RWPE1 (cell line): Measurements from ENCODE around the gene DYNC2H1.

Experiments used
- CTCF ChIA-PET: fragments of 350-600 bp; sonication (Branson Sonifier 250); formaldehyde crosslinking; extraction: SDS; loops from one replicate; lab custom pipeline; 2021; lab: Yijun Ruan, JAX
- POLR2A ChIA-PET: fragments of 400-600 bp; formaldehyde crosslinking; extraction: SDS; loops from one replicate; lab custom pipeline; 2020; ENCODE audit warnings: antibody characterized with exemption; ENCODE audit not compliant: low non-redundant PET; lab: Yijun Ruan, JAX
- DNase-seq: peaks from one replicate; pipeline ENCODE4 v3.0.0; 2012; ENCODE audit warnings: low spot score
- H3K27ac ChIP-seq: fragments of 450-650 bp; 2 replicates; pipeline ENCODE4 v1.5.1; 2017
- CTCF ChIP-seq: fragments of 450-650 bp; conservative IDR thresholded peaks from 2 replicates; pipeline ENCODE4 v1.5.1; 2017; ENCODE audit warnings: low read depth, mild to moderate bottlenecking

DYNC2H1 gene

GRCh38 chr11:103241574-103241973 lies 132.3 kb downstream of the DYNC2H1 start:
- H3K27ac ChIP-seq: no peak overlapping the region
- TF ChIP-seq CTCF: no peak
- DNase-seq: no peak
- CTCF ChIA-PET: no interaction called here
- POLR2A ChIA-PET: no interaction called here

- TF ChIP-seq CTCF: no peak
- ChIA-PET POLR2A (no interaction called here), CTCF (no interaction called here)
- DNase-seq: no peak
- no peak overlapping the region for H3K27ac ChIP-seq
These were observed 144.9 kb downstream of the DYNC2H1 start for GRCh38 chr11:103254123-103254522.

- no peak overlapping the region for H3K27ac ChIP-seq
- CTCF ChIA-PET: interaction anchor here (0.7 to 1.9 kb wide), 2 partner anchors 23 to 343 kb away, joined by 3 to 6 read pairs; no protein-coding TSS in a partner anchor
- POLR2A ChIA-PET: no interaction called here
- peak; percentile 20 for DNase-seq
- peak; percentile 18 for TF ChIP-seq CTCF
These were observed 148.1 kb downstream of the DYNC2H1 start for GRCh38 chr11:103257360-103257759.

- no peak for TF ChIP-seq CTCF
- DNase-seq: no peak
- POLR2A ChIA-PET: no interaction called here
- no peak overlapping the region for H3K27ac ChIP-seq
- CTCF ChIA-PET: interaction anchor here (0.6 to 1.6 kb wide), 2 partner anchors 20 to 343 kb away, joined by 3 read pairs; no protein-coding TSS in a partner anchor
These were observed 157.1 kb downstream of the DYNC2H1 start for GRCh38 chr11:103266167-103266831.

- no peak for DNase-seq
- ChIA-PET CTCF (no interaction called here), POLR2A (no interaction called here)
- H3K27ac ChIP-seq: no peak overlapping the region
- TF ChIP-seq CTCF: no peak
These were observed 163.7 kb downstream of the DYNC2H1 start for GRCh38 chr11:103272876-103273275.

- ChIA-PET CTCF (no interaction called here), POLR2A (no interaction called here)
- H3K27ac ChIP-seq: no peak overlapping the region
- TF ChIP-seq CTCF: no peak
- DNase-seq: no peak
These were observed 164.8 kb downstream of the DYNC2H1 start for GRCh38 chr11:103274025-103274424.
